ENCODE data around the gene FASN.
"Not testable (repeated sequence)": the region's sequence is repeated elsewhere in the genome, so short reads cannot be mapped to it uniquely, and the experiment has no call there.

- TF ChIP-seq CTCF, POLR2A (IDR thresholded peaks at IDR 0.05): not testable (repeated sequence)
These were observed 59.1 kb downstream of the FASN start for GRCh38 chr17:82038796-82039409.
